ENCODE results near the gene CRCP. TPM values are rescaled to one million over a fixed set of nuclear protein-coding genes. Genes with fewer than 3 reads are reported as not detected.
"Not testable (repeated sequence)": the region's sequence is repeated elsewhere in the genome, so short reads cannot be mapped to it uniquely, and the experiment has no call there.

CRCP gene
- total and polyA plus RNA-seq, 7 donors, result 11.3 to 23.8 (median 13.5) TPM

- Histone ChIP-seq H3K4me1 (peaks cover 12% of the 10 kb centered on the region), H3K36me3 (ENCODE audit: insufficient read depth in 1 of 2, low read depth in 1 of 2) (peaks cover 5 to 74% of the 10 kb centered on the region in 2 donors), H3K27ac (peak overlapping the region; percentile 48), H3K27me3 (ENCODE audit: insufficient read depth in 3 of 3, low read length in 2 of 3) (no peaks in the 10 kb centered on the region), H3K4me3 (no peak overlapping the region), H3K9me3 (no peaks in the 10 kb centered on the region)
- peak in 1 of 4 donors; percentile 20 for ATAC-seq
- intact Hi-C loops (cut with DNase I), result no loop called here
- 52 to 63% (median 61%) methylated on average over 12 of the region's 12 CpGs for WGBS, 3 donors
- no peak for DNase-seq
- TF ChIP-seq, protein P1, sequence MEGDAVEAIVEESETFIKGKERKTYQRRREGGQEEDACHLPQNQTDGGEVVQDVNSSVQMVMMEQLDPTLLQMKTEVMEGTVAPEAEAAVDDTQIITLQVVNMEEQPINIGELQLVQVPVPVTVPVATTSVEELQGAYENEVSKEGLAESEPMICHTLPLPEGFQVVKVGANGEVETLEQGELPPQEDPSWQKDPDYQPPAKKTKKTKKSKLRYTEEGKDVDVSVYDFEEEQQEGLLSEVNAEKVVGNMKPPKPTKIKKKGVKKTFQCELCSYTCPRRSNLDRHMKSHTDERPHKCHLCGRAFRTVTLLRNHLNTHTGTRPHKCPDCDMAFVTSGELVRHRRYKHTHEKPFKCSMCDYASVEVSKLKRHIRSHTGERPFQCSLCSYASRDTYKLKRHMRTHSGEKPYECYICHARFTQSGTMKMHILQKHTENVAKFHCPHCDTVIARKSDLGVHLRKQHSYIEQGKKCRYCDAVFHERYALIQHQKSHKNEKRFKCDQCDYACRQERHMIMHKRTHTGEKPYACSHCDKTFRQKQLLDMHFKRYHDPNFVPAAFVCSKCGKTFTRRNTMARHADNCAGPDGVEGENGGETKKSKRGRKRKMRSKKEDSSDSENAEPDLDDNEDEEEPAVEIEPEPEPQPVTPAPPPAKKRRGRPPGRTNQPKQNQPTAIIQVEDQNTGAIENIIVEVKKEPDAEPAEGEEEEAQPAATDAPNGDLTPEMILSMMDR (IDR thresholded peaks at IDR 0.05), result no peak
These were observed 37.9 kb downstream of the CRCP start for GRCh38 chr7:66152371-66153191.

GRCh38 chr7:66153691-66154090 is 39.0 kb downstream of the CRCP start:
- no peak overlapping the region for H3K27ac ChIP-seq

GRCh38 chr7:66156035-66156434 is 41.4 kb downstream of the CRCP start:
- H3K4me1 ChIP-seq; H3K4me3 ChIP-seq; ATAC-seq; H3K27ac ChIP-seq; DNase-seq; H3K27me3 ChIP-seq (ENCODE audit: insufficient read depth in 3 of 3, low read length in 2 of 3); H3K9me3 ChIP-seq; intact Hi-C loops (cut with DNase I): not testable (repeated sequence)
- H3K36me3 ChIP-seq (ENCODE audit: insufficient read depth in 1 of 2, low read depth in 1 of 2), result peaks cover 5 to 74% of the 10 kb centered on the region in 2 donors
- 98 to 100% (median 99%) methylated on average over 7 of the region's 7 CpGs for WGBS, 3 donors

More at GRCh38 chr7:66153691-66154090, 39.0 kb downstream of the CRCP start:
- Histone ChIP-seq H3K4me3 (no peak overlapping the region), H3K4me1 (peaks cover 12% of the 10 kb centered on the region), H3K27me3 (ENCODE audit: insufficient read depth in 3 of 3, low read length in 2 of 3) (no peaks in the 10 kb centered on the region), H3K9me3 (no peaks in the 10 kb centered on the region), H3K36me3 (ENCODE audit: insufficient read depth in 1 of 2, low read depth in 1 of 2) (peaks cover 5 to 73% of the 10 kb centered on the region in 2 donors)
- intact Hi-C loops (cut with DNase I), result no loop called here
- 95 to 96% (median 95%) methylated on average over 11 of the region's 11 CpGs for WGBS, 3 donors
- DNase-seq (no peak), ATAC-seq (no peak)
- TF ChIP-seq, protein P1 (IDR thresholded peaks at IDR 0.05), result no peak

DNA sequence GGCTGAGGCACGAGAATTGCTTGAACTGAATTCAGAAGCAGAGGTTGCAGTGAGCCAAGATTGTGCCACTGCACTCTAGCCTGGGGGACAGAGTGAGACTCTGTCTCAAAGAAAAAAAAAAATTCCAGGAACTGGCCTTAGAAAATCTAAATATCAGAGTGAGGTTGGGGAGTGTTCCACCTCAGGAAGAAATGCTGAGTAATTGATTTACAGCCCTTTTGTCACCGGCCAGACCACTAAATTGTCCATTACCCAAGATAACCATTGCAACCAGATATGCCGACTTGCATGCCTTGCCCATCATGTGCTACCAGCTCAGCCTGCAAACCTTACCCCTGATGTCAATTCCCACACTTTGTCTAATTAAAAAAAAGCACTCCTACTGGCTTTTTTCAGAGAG is 42.4 kb downstream of the CRCP start:
- WGBS, 3 donors, result 55 to 77% (median 58%) methylated on average over 3 of the region's 3 CpGs
- Histone ChIP-seq H3K27me3 (ENCODE audit: insufficient read depth in 3 of 3, low read length in 2 of 3) (no peaks in the 10 kb centered on the region), H3K4me3 (no peak overlapping the region), H3K9me3 (no peaks in the 10 kb centered on the region), H3K36me3 (ENCODE audit: insufficient read depth in 1 of 2, low read depth in 1 of 2) (peaks cover 5 to 68% of the 10 kb centered on the region in 2 donors), H3K27ac (no peak overlapping the region), H3K4me1 (no peaks in the 10 kb centered on the region)
- ATAC-seq (peak in 1 of 4 donors; percentile 34), DNase-seq (no peak)
- intact Hi-C loops (cut with DNase I), result no loop called here
- TF ChIP-seq, protein P1 (IDR thresholded peaks at IDR 0.05), result no peak

GRCh38 chr7:66162622-66163021 is 48.0 kb downstream of the CRCP start:
- H3K27ac ChIP-seq, result no peak overlapping the region
- intact Hi-C loops (cut with DNase I), result no loop called here
- TF ChIP-seq, protein P1 (IDR thresholded peaks at IDR 0.05), result no peak
- no peaks in the 10 kb centered on the region for H3K27me3 ChIP-seq (ENCODE audit: insufficient read depth in 3 of 3, low read length in 2 of 3)
- WGBS, 3 donors, result 70 to 78% (median 75%) methylated on average over 4 of the region's 4 CpGs
- H3K36me3 ChIP-seq (ENCODE audit: insufficient read depth in 1 of 2, low read depth in 1 of 2), result peaks cover 0 to 15% of the 10 kb centered on the region in 2 donors
- no peak for DNase-seq
- H3K9me3 ChIP-seq, result no peaks in the 10 kb centered on the region
- peak in 1 of 4 donors; percentile 40 for ATAC-seq
- H3K4me3 ChIP-seq, result no peak overlapping the region
- no peaks in the 10 kb centered on the region for H3K4me1 ChIP-seq
